MM.1S (cell line): Measurements from ENCODE around the gene HAT1.

Experiments used
- DNase-seq: peaks from one replicate; pipeline ENCODE4 v3.0.0-alpha.2; 2015
- H2AFZ ChIP-seq: fragments of 300-600 bp; sonication (generic); 2 replicates; pipeline ENCODE4 v1.6.0; 2016; ENCODE audit warnings: antibody characterized with exemption, low read length
- H3F3A ChIP-seq: fragments of 300-600 bp; sonication (generic); 2 replicates; pipeline ENCODE4 v1.6.1; 2016; ENCODE audit warnings: mild to moderate bottlenecking, antibody characterized with exemption, low read length, moderate library complexity, mixed read lengths; ENCODE audit not compliant: insufficient read depth
- H3K27ac ChIP-seq: fragments of 300-600 bp; sonication (generic); 2 replicates; pipeline ENCODE4 v1.5.1; 2016; ENCODE audit warnings: mild to moderate bottlenecking, low read length
- H3K27me3 ChIP-seq: fragments of 300-600 bp; sonication (generic); replicated peaks from 2 replicates; pipeline ENCODE4 v1.6.0; 2016; ENCODE audit warnings: low read length; ENCODE audit not compliant: insufficient read depth
- H3K36me3 ChIP-seq: fragments of 300-600 bp; sonication (generic); replicated peaks from 2 replicates; pipeline ENCODE4 v1.6.1; 2016; ENCODE audit warnings: mild to moderate bottlenecking, low read length, mixed read lengths; ENCODE audit not compliant: insufficient read depth
- H3K4me1 ChIP-seq: fragments of 300-600 bp; sonication (generic); 2 replicates; pipeline ENCODE4 v1.6.1; 2016; ENCODE audit warnings: low read length, mixed read lengths
- H3K4me2 ChIP-seq: fragments of 300-600 bp; sonication (generic); 2 replicates; pipeline ENCODE4 v1.6.0; 2016; ENCODE audit warnings: low read depth, low read length
- H3K4me3 ChIP-seq: fragments of 300-600 bp; sonication (generic); 2 replicates; pipeline ENCODE4 v1.5.1; 2016; ENCODE audit warnings: low read length, mixed read lengths
- H3K79me2 ChIP-seq: fragments of 300-600 bp; sonication (generic); 2 replicates; pipeline ENCODE4 v1.6.1; 2016; ENCODE audit warnings: mixed run types, low read length, mixed read lengths
- H3K9ac ChIP-seq: fragments of 300-600 bp; sonication (generic); 2 replicates; pipeline ENCODE4 v1.6.1; 2016; ENCODE audit warnings: low read length, mixed read lengths
- H3K9me2 ChIP-seq: fragments of 300-600 bp; sonication (generic); replicated peaks from 2 replicates; pipeline ENCODE4 v1.6.1; 2016; ENCODE audit warnings: mild to moderate bottlenecking, low read length, mixed read lengths; ENCODE audit not compliant: insufficient read depth
- H3K9me3 ChIP-seq: fragments of 300-600 bp; sonication (generic); replicated peaks from 2 replicates; pipeline ENCODE4 v1.6.1; 2016; ENCODE audit warnings: mild to moderate bottlenecking, low read length, mixed read lengths; ENCODE audit not compliant: insufficient read depth
- H4K20me1 ChIP-seq: fragments of 300-600 bp; sonication (generic); 2 replicates; pipeline ENCODE4 v1.6.1; 2016; ENCODE audit warnings: mild to moderate bottlenecking, low read length, moderate library complexity, mixed read lengths; ENCODE audit not compliant: insufficient read depth
- EZH2 ChIP-seq: fragments of 300-600 bp; sonication (generic); optimal IDR thresholded peaks from 2 replicates; pipeline ENCODE3; 2017; ENCODE audit warnings: low read depth, mild to moderate bottlenecking, antibody characterized with exemption, low read length, mixed read lengths
- EZH2phosphoT487 ChIP-seq: fragments of 300-600 bp; sonication (generic); IDR thresholded peaks from 2 replicates; pipeline ENCODE4 v1.6.1; 2018; ENCODE audit warnings: antibody characterized with exemption, low read length
- TF ChIP-seq, protein P1 (sequence below): fragments of 300-600 bp; sonication (generic); IDR thresholded peaks from 2 replicates; pipeline ENCODE4 v1.5.1; 2016; ENCODE audit warnings: antibody characterized with exemption, low read length, mixed read lengths

The HAT1 gene

DNA sequence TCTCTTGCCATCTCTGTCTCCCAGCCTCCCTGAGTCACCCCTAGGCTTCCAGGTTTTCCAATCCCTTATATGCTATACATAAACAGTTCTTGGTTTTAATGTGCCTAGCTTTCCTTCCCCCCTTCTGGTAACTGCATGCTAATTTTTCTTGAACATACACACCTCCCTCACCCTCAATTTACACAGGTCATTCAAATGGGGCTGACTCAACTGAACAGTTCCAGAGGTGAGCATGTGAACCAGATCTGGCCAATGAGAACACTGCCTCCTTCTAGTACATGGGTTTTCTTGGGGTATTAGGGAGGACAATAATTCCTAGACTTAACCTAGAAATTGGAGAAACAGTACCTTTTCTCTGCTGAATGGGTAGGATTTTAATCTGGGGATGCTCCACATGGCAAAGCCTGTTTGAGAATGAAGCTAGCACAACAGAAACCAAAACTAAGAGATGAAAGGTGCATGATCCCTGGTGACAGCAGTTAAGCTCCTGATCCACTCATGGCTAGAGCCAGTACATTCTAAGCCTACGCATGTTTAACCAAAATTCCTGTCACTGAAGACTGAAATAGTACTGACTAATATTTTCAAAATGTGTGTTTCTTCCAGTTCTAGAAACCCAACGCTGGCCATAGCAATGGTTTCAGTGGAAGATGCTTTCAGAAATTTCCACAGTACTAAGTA, 40.0 kb upstream of the HAT1 start:
- H3K36me3 ChIP-seq: no peaks in the 10 kb centered on the region
- H2AFZ ChIP-seq: peak overlapping the region; percentile 39; the same call in 1 of the 2 replicates
- TF ChIP-seq EZH2phosphoT487 (no peak), EZH2 (no peak)
- TF ChIP-seq, protein P1, sequence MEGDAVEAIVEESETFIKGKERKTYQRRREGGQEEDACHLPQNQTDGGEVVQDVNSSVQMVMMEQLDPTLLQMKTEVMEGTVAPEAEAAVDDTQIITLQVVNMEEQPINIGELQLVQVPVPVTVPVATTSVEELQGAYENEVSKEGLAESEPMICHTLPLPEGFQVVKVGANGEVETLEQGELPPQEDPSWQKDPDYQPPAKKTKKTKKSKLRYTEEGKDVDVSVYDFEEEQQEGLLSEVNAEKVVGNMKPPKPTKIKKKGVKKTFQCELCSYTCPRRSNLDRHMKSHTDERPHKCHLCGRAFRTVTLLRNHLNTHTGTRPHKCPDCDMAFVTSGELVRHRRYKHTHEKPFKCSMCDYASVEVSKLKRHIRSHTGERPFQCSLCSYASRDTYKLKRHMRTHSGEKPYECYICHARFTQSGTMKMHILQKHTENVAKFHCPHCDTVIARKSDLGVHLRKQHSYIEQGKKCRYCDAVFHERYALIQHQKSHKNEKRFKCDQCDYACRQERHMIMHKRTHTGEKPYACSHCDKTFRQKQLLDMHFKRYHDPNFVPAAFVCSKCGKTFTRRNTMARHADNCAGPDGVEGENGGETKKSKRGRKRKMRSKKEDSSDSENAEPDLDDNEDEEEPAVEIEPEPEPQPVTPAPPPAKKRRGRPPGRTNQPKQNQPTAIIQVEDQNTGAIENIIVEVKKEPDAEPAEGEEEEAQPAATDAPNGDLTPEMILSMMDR: no peak
- H3F3A ChIP-seq: 0 out of 2 replicates have a peak, but pooled peaks cover 9% of the 10 kb centered on the region
- H3K27me3 ChIP-seq: no peaks in the 10 kb centered on the region
- peaks cover 17% of the 10 kb centered on the region for H3K4me1 ChIP-seq
- no peaks in the 10 kb centered on the region for H4K20me1 ChIP-seq
- H3K4me3 ChIP-seq: peak overlapping the region; percentile 27; the same call in 1 of the 2 replicates
- peak overlapping the region; percentile 47 for H3K4me2 ChIP-seq
- peak overlapping the region; percentile 12; the same call in 1 of the 2 replicates for H3K27ac ChIP-seq
- H3K9me3 ChIP-seq: no peaks in the 10 kb centered on the region
- no peak overlapping the region for H3K9ac ChIP-seq
- H3K9me2 ChIP-seq: no peaks in the 10 kb centered on the region
- peak; percentile 56 for DNase-seq
- peaks cover 58% of the 10 kb centered on the region for H3K79me2 ChIP-seq

DNA sequence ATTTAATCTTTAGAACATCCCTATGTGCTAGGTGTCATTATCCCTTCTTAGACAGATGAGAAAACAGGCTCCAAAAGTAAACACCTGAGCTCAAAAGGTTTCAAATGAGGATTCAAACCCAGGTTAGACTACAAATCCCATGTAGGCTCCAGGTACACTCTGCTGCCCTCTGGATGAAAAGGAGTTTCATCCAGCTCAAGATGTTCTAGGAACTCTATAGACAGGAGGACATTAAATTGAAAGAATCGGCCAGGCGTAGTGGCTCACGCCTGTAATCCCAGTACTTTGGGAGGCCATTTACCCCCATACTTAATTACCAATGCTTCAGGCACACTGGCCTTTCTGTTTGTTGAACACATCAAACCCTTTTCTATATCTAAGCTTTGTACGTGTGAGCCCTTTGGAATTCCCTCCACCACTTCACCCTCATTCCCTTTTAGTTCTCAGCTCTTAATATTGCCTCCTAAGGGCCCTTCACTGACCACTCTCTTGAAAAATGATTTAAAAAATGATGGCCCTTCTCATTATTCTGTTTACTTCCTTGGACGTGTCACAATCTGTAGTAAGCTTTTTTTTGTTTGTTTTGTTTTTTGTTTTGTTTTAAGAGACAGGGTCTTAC, 38.9 kb upstream of the HAT1 start:
- Histone ChIP-seq H3K27ac (no peak overlapping the region), H3K4me1 (peaks cover 17% of the 10 kb centered on the region), H3K9me2 (no peaks in the 10 kb centered on the region), H3K36me3 (no peaks in the 10 kb centered on the region), H4K20me1 (no peaks in the 10 kb centered on the region), H3K4me3 (no peak overlapping the region), H3K9me3 (no peaks in the 10 kb centered on the region), H3K79me2 (peaks cover 54% of the 10 kb centered on the region), H3K27me3 (no peaks in the 10 kb centered on the region), H3F3A (0 out of 2 replicates have a peak, but pooled peaks cover 9% of the 10 kb centered on the region), H2AFZ (no peak overlapping the region), H3K9ac (no peak overlapping the region), H3K4me2 (no peak overlapping the region)
- DNase-seq: no peak
- TF ChIP-seq, protein P1: no peak
- TF ChIP-seq EZH2 (no peak), EZH2phosphoT487 (no peak)

DNA sequence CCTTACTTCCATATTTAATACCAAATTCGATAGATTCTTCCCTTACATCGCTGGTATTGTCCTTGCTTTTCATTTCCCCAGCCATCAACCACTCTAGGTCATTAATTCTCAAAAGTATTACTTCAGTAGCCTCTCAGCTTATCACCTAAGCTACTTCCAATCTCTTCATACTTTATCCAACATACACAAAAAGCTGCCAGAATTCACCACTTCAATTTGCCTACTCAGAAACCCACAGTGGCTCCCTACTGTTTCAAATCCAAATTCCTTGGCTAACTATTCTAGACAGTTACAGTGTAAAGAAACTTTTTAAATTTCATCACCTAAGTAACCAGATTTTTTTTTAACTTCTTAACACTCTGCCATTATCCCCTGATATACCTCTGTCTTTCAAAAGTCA, 32.9 kb upstream of the HAT1 start:
- H3K27me3 ChIP-seq: no peaks in the 10 kb centered on the region
- H3F3A ChIP-seq: no peaks in the 10 kb centered on the region
- H3K27ac ChIP-seq: no peak overlapping the region
- no peaks in the 10 kb centered on the region for H3K9me2 ChIP-seq
- H3K36me3 ChIP-seq: no peaks in the 10 kb centered on the region
- no peak for TF ChIP-seq EZH2
- TF ChIP-seq EZH2phosphoT487: no peak
- TF ChIP-seq, protein P1: no peak
- DNase-seq: no peak
- peaks cover 47% of the 10 kb centered on the region for H3K79me2 ChIP-seq
- H4K20me1 ChIP-seq: no peaks in the 10 kb centered on the region
- no peaks in the 10 kb centered on the region for H3K4me1 ChIP-seq
- H3K4me3 ChIP-seq: no peak overlapping the region
- no peaks in the 10 kb centered on the region for H3K9me3 ChIP-seq
- H2AFZ ChIP-seq: no peak overlapping the region
- H3K4me2 ChIP-seq: no peak overlapping the region
- no peak overlapping the region for H3K9ac ChIP-seq
